GM23338 (cell line): ENCODE results near the gene JARID2. TPM values are rescaled to one million over a fixed set of nuclear protein-coding genes. Genes with fewer than 3 reads are reported as not detected.

Source experiments
- ATAC-seq: fragments of 200-7000 bp; cut with Tn5 transposase; 3 replicates; pipeline ENCODE4 v1.9.1; 2020
- DNase-seq: peaks from one replicate; pipeline ENCODE4 v3.0.0-alpha.2; 2015; ENCODE audit warnings: low spot score
- H2AFZ ChIP-seq: fragments of 200-600 bp; sonication (generic); 2 replicates; pipeline ENCODE4 v1.8.0; 2016; ENCODE audit warnings: antibody characterized with exemption, mild to moderate bottlenecking, moderate library complexity
- H3F3A ChIP-seq: fragments of 200-600 bp; sonication (generic); replicated peaks from 2 replicates; pipeline ENCODE4 v1.8.0; 2017; ENCODE audit warnings: antibody characterized with exemption, mixed run types, low read depth
- H3K27ac ChIP-seq: fragments of 200-600 bp; sonication (generic); 2 replicates; pipeline ENCODE4 v1.6.1; 2016; ENCODE audit warnings: low read depth
- H3K27me3 ChIP-seq: fragments of 200-600 bp; sonication (generic); 2 replicates; pipeline ENCODE4 v1.8.0; 2016; ENCODE audit warnings: mild to moderate bottlenecking, mixed run types, moderate library complexity; ENCODE audit not compliant: insufficient read depth
- H3K36me3 ChIP-seq: fragments of 200-600 bp; sonication (generic); 2 replicates; pipeline ENCODE4 v1.8.0; 2016; ENCODE audit warnings: mild to moderate bottlenecking; ENCODE audit not compliant: insufficient read depth
- H3K4me1 ChIP-seq: fragments of 200-600 bp; sonication (generic); 2 replicates; pipeline ENCODE4 v1.8.0; 2016; ENCODE audit warnings: mild to moderate bottlenecking, moderate library complexity; ENCODE audit not compliant: insufficient read depth
- H3K4me2 ChIP-seq: fragments of 200-600 bp; sonication (generic); 2 replicates; pipeline ENCODE4 v1.7.1; 2017; ENCODE audit warnings: mixed run types
- H3K4me3 ChIP-seq: fragments of 200-600 bp; sonication (generic); 2 replicates; pipeline ENCODE4 v1.6.1; 2016; ENCODE audit warnings: mixed run types
- H3K79me2 ChIP-seq: fragments of 200-600 bp; sonication (generic); replicated peaks from 2 replicates; pipeline ENCODE4 v1.8.0; 2017; ENCODE audit warnings: mild to moderate bottlenecking; ENCODE audit not compliant: insufficient read depth
- H3K9me2 ChIP-seq: fragments of 200-600 bp; sonication (generic); 2 replicates; pipeline ENCODE4 v1.8.0; 2017; ENCODE audit not compliant: insufficient read depth
- H4K20me1 ChIP-seq: fragments of 200-600 bp; sonication (generic); replicated peaks from 2 replicates; pipeline ENCODE4 v1.8.0; 2017; ENCODE audit warnings: mild to moderate bottlenecking; ENCODE audit not compliant: insufficient read depth
- H3K27ac Mint-ChIP-seq: 2 replicates; pipeline ENCODE4 v1.8.0; 2020; ENCODE audit warnings: inconsistent platforms, mild to moderate bottlenecking, moderate library complexity, mixed read lengths
- H3K27me3 Mint-ChIP-seq: 3 replicates; pipeline ENCODE4 v1.8.0; 2022; ENCODE audit warnings: low read depth, mild to moderate bottlenecking, moderate library complexity, mixed read lengths, inconsistent platforms; ENCODE audit not compliant: insufficient read depth, poor library complexity
- H3K36me3 Mint-ChIP-seq: 3 replicates; pipeline ENCODE4 v1.8.0; 2021; ENCODE audit warnings: low read depth, mild to moderate bottlenecking, inconsistent platforms, moderate library complexity, mixed read lengths
- H3K4me1 Mint-ChIP-seq: 3 replicates; pipeline ENCODE4 v1.8.0; 2020; ENCODE audit warnings: mild to moderate bottlenecking, inconsistent platforms, mixed read lengths
- H3K4me3 Mint-ChIP-seq: 3 replicates; pipeline ENCODE4 v1.8.0; 2021; ENCODE audit warnings: moderate library complexity, mild to moderate bottlenecking, inconsistent platforms, mixed read lengths
- H3K9me3 Mint-ChIP-seq: 3 replicates; pipeline ENCODE4 v1.8.0; 2020; ENCODE audit warnings: moderate library complexity, mild to moderate bottlenecking, inconsistent platforms, mixed read lengths
- EZH2 ChIP-seq: fragments of 200-600 bp; sonication (generic); IDR thresholded peaks from one replicate; pipeline ENCODE4 v1.8.0; 2017; ENCODE audit warnings: antibody characterized with exemption, mild to moderate bottlenecking, low read depth; ENCODE audit not compliant: unreplicated experiment
- ZNF331 ChIP-seq: fragments of 250-450 bp; sonication (Bioruptor Pico); IDR thresholded peaks from 2 replicates; pipeline ENCODE4 v1.5.0; 2020; ENCODE audit warnings: low read depth, mild to moderate bottlenecking, moderate library complexity
- polyA plus RNA-seq: library from polyadenylated mRNA; unstranded; fragments of >200 nt; fragmentation: Nextera tagmentation; extraction: Ambion mirVana; gene quantifications from 2 replicates; pipeline ENCODE4 v1.2.1, GENCODE V29; 2016
- total RNA-seq: library from RNA; depleted of rRNA; stranded (reverse); fragments of >200 nt; shearing (Covaris generic); gene quantifications from 2 replicates; pipeline ENCODE4 v1.2.3, GENCODE V29; 2014
- TF ChIP-seq, protein P1 (sequence below): IDR thresholded peaks from 2 replicates; pipeline ENCODE4 v1.6.1; 2016; ENCODE audit warnings: antibody characterized with exemption
- TF ChIP-seq, protein P2 (sequence below): IDR thresholded peaks from one replicate; pipeline ENCODE4 v1.6.1; 2018; ENCODE audit warnings: antibody characterized with exemption; ENCODE audit not compliant: unreplicated experiment
- TF ChIP-seq, protein P3 (sequence below): fragments of 250-450 bp; sonication (Bioruptor Pico); IDR thresholded peaks from 2 replicates; pipeline ENCODE4 v1.5.0; 2020; ENCODE audit warnings: mild to moderate bottlenecking, moderate library complexity

JARID2 gene
- total and polyA plus RNA-seq, 2 experiments from 2014 or later = 92.8 to 196 TPM

DNA sequence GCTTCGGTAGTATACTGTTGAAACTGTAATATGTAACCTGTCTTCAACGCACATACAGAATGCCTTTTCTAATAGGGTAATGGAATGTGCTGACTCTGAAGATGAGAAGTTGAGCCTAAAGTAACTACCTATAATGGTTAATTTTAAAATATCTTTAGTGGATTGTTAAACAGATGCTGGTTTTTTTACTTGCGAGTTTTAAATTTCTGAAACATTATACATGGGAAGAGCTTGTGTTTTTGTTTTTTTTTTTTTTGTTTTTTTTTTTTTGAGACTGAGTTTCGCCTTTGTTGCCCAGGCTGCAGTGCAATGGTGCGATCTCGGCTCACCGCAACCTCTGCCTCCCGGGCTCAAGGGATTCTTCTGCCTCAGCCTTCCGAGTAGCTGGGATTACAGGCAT is 166.9 kb downstream of the JARID2 start:
- H3K9me3 Mint-ChIP-seq = peaks cover 28% of the 10 kb centered on the region
- H4K20me1 ChIP-seq = peaks cover 76% of the 10 kb centered on the region
- H3K4me3 Mint-ChIP-seq = no peak overlapping the region
- H3K27me3 Mint-ChIP-seq = peaks cover 22% of the 10 kb centered on the region
- H3K4me3 ChIP-seq = no peak overlapping the region
- H3K27ac ChIP-seq = no peak overlapping the region
- H3K27ac Mint-ChIP-seq = peak overlapping the region; percentile 74
- H3K36me3 ChIP-seq = peaks cover 15% of the 10 kb centered on the region
- no peaks in the 10 kb centered on the region for H3K9me2 ChIP-seq
- peaks cover 5% of the 10 kb centered on the region; the same call in 1 of the 2 replicates for H3F3A ChIP-seq
- no peak overlapping the region for H2AFZ ChIP-seq
- H3K79me2 ChIP-seq = peaks cover 90% of the 10 kb centered on the region
- no peak overlapping the region for H3K4me2 ChIP-seq
- no peaks in the 10 kb centered on the region for H3K27me3 ChIP-seq
- DNase-seq (no peak), ATAC-seq (no peak)
- H3K36me3 Mint-ChIP-seq = peaks cover 71% of the 10 kb centered on the region
- H3K4me1 ChIP-seq = peaks cover 78% of the 10 kb centered on the region
- TF ChIP-seq, protein P1, sequence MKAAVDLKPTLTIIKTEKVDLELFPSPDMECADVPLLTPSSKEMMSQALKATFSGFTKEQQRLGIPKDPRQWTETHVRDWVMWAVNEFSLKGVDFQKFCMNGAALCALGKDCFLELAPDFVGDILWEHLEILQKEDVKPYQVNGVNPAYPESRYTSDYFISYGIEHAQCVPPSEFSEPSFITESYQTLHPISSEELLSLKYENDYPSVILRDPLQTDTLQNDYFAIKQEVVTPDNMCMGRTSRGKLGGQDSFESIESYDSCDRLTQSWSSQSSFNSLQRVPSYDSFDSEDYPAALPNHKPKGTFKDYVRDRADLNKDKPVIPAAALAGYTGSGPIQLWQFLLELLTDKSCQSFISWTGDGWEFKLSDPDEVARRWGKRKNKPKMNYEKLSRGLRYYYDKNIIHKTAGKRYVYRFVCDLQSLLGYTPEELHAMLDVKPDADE = no peak
- TF ChIP-seq, protein P2, sequence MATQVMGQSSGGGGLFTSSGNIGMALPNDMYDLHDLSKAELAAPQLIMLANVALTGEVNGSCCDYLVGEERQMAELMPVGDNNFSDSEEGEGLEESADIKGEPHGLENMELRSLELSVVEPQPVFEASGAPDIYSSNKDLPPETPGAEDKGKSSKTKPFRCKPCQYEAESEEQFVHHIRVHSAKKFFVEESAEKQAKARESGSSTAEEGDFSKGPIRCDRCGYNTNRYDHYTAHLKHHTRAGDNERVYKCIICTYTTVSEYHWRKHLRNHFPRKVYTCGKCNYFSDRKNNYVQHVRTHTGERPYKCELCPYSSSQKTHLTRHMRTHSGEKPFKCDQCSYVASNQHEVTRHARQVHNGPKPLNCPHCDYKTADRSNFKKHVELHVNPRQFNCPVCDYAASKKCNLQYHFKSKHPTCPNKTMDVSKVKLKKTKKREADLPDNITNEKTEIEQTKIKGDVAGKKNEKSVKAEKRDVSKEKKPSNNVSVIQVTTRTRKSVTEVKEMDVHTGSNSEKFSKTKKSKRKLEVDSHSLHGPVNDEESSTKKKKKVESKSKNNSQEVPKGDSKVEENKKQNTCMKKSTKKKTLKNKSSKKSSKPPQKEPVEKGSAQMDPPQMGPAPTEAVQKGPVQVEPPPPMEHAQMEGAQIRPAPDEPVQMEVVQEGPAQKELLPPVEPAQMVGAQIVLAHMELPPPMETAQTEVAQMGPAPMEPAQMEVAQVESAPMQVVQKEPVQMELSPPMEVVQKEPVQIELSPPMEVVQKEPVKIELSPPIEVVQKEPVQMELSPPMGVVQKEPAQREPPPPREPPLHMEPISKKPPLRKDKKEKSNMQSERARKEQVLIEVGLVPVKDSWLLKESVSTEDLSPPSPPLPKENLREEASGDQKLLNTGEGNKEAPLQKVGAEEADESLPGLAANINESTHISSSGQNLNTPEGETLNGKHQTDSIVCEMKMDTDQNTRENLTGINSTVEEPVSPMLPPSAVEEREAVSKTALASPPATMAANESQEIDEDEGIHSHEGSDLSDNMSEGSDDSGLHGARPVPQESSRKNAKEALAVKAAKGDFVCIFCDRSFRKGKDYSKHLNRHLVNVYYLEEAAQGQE = no peak
- TF ChIP-seq EZH2 (no peak), ZNF331 (CRISPR knock-in tag) (no peak)
- TF ChIP-seq, protein P3, sequence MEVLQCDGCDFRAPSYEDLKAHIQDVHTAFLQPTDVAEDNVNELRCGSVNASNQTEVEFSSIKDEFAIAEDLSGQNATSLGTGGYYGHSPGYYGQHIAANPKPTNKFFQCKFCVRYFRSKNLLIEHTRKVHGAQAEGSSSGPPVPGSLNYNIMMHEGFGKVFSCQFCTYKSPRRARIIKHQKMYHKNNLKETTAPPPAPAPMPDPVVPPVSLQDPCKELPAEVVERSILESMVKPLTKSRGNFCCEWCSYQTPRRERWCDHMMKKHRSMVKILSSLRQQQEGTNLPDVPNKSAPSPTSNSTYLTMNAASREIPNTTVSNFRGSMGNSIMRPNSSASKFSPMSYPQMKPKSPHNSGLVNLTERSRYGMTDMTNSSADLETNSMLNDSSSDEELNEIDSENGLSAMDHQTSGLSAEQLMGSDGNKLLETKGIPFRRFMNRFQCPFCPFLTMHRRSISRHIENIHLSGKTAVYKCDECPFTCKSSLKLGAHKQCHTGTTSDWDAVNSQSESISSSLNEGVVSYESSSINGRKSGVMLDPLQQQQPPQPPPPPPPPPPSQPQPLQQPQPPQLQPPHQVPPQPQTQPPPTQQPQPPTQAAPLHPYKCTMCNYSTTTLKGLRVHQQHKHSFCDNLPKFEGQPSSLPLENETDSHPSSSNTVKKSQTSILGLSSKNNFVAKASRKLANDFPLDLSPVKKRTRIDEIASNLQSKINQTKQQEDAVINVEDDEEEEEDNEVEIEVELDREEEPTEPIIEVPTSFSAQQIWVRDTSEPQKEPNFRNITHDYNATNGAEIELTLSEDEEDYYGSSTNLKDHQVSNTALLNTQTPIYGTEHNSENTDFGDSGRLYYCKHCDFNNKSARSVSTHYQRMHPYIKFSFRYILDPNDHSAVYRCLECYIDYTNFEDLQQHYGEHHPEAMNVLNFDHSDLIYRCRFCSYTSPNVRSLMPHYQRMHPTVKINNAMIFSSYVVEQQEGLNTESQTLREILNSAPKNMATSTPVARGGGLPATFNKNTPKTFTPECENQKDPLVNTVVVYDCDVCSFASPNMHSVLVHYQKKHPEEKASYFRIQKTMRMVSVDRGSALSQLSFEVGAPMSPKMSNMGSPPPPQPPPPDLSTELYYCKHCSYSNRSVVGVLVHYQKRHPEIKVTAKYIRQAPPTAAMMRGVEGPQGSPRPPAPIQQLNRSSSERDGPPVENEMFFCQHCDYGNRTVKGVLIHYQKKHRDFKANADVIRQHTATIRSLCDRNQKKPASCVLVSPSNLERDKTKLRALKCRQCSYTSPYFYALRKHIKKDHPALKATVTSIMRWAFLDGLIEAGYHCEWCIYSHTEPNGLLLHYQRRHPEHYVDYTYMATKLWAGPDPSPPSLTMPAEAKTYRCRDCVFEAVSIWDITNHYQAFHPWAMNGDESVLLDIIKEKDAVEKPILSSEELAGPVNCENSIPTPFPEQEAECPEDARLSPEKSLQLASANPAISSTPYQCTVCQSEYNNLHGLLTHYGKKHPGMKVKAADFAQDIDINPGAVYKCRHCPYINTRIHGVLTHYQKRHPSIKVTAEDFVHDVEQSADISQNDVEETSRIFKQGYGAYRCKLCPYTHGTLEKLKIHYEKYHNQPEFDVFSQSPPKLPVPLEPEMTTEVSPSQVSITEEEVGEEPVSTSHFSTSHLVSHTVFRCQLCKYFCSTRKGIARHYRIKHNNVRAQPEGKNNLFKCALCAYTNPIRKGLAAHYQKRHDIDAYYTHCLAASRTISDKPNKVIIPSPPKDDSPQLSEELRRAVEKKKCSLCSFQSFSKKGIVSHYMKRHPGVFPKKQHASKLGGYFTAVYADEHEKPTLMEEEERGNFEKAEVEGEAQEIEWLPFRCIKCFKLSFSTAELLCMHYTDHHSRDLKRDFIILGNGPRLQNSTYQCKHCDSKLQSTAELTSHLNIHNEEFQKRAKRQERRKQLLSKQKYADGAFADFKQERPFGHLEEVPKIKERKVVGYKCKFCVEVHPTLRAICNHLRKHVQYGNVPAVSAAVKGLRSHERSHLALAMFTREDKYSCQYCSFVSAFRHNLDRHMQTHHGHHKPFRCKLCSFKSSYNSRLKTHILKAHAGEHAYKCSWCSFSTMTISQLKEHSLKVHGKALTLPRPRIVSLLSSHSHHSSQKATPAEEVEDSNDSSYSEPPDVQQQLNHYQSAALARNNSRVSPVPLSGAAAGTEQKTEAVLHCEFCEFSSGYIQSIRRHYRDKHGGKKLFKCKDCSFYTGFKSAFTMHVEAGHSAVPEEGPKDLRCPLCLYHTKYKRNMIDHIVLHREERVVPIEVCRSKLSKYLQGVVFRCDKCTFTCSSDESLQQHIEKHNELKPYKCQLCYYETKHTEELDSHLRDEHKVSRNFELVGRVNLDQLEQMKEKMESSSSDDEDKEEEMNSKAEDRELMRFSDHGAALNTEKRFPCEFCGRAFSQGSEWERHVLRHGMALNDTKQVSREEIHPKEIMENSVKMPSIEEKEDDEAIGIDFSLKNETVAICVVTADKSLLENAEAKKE (CRISPR knock-in tag) = no peak
- peaks cover 76% of the 10 kb centered on the region for H3K4me1 Mint-ChIP-seq
